Stomach smooth muscle (tissue), 2 donors: ENCODE measurements around the gene UBE2E2.

Source experiments
- H3K27ac ChIP-seq: one replicate; pipeline ENCODE4 v1.7.0; 2013; ENCODE audit warnings: mild to moderate bottlenecking, low read length, inconsistent platforms
- H3K27me3 ChIP-seq, 2 donors: one replicate each; pipeline ENCODE4 v1.7.0; 2013; ENCODE audit warnings: low read length in 2 of 2; ENCODE audit not compliant: insufficient read depth in 2 of 2, control insufficient read depth in 1 of 2
- H3K36me3 ChIP-seq, 2 donors: one replicate each; pipeline ENCODE4 v1.7.0; 2013; ENCODE audit warnings: low read length in 2 of 2; ENCODE audit not compliant: control insufficient read depth in 2 of 2, insufficient read depth in 2 of 2
- H3K4me1 ChIP-seq: one replicate; pipeline ENCODE4 v1.7.0; 2013; ENCODE audit warnings: low read length; ENCODE audit not compliant: control insufficient read depth, insufficient read depth
- H3K4me3 ChIP-seq, 2 donors: one replicate each; pipeline ENCODE4 v1.7.0; 2013; ENCODE audit warnings: low read length in 2 of 2
- H3K9ac ChIP-seq, 2 donors: one replicate each; pipeline ENCODE4 v1.7.0; 2013; ENCODE audit warnings: low read length in 2 of 2, mild to moderate bottlenecking in 1 of 2
- H3K9me3 ChIP-seq, 2 donors: one replicate each; pipeline ENCODE4 v1.7.0; 2013; ENCODE audit warnings: low read length in 2 of 2; ENCODE audit not compliant: control insufficient read depth in 2 of 2
- donor health status: healthy.
- donor health status: Pancreatic carcinoma.

The UBE2E2 gene

DNA sequence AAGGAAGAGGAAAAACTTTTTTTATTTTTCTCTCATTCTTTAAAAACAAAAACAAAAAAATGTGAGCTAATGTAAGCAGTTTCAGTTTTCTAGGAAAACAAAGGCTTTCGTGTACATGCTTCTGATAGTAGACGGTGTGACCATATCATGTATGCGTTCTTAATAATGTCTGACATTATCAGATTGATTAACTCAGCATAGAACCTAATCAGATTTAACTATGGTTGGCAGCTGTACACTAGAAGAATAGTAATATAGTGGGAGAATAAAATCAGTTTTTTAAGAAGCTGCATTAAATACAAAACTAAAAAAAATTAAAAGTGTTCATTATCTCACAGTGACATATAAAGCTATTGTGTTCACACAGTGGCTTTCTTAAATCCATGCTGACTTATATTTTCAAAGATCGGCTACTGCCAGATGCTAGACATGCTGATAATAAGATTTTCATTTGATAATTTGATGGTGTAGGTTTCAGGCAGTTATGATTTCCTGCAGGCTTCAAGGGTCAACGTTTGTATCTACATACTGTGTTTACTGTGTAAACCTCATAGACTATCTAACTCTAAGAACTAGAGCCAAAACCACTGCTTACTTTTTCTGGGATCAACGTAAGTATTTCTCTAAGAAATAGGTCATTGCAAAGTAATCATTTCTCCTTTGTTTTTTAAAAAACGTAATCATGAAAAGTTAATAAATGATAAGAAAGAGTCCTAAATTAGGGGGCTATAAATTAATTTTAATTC, 74.0 kb downstream of the UBE2E2 start:
- Histone ChIP-seq H3K4me1 (no peaks in the 10 kb centered on the region), H3K9me3 (no peaks in the 10 kb centered on the region), H3K9ac (no peak overlapping the region), H3K27ac (no peak overlapping the region), H3K36me3 (no peaks in the 10 kb centered on the region), H3K4me3 (no peak overlapping the region), H3K27me3 (no peaks in the 10 kb centered on the region)

DNA sequence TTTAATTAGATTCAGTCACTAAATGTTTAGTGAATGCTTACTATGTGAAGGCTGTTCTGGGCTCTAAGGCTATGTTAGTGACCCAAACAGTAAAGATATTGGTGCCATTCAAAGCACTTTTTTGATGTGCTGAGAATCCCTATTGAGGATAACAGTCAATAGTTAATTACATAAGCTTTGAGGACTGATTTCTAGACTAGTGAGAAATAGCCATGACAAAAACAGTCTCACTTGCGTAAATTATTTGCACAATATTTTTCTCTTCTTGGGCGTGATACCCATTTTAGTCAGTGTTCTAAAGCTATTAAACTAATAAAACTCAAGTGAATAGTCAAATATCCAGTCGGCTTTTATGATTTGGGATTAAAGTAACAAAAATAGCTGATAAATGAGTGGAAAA, 74.6 kb downstream of the UBE2E2 start:
- Histone ChIP-seq H3K9ac (no peak overlapping the region), H3K4me3 (no peak overlapping the region)

DNA sequence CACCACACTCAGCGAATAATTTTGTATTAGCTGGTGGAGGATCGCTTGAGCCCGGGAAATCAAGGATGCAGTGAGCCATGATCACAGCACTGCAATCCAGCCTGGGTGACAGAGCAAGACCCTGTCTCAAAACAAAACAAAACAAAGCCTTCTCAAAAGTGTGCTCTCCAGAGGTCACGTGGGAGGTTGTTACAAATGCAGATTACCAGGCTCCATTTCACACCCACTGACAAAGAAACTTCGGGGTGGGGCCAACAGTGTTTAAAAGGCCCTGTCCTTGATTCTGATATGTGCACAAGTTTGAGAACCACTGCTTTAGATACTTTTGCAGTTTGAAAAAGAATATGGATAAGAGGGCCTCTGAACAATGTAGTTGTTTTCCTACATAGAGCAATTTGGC, 80.5 kb downstream of the UBE2E2 start:
- Histone ChIP-seq H3K36me3 (no peaks in the 10 kb centered on the region), H3K4me3 (no peak overlapping the region), H3K9me3 (peaks cover 0 to 7% of the 10 kb centered on the region in 2 donors), H3K9ac (no peak overlapping the region), H3K27ac (no peak overlapping the region), H3K4me1 (no peaks in the 10 kb centered on the region), H3K27me3 (no peaks in the 10 kb centered on the region)

More for the DNA sequence above, 74.6 kb downstream of the UBE2E2 start:
- no peaks in the 10 kb centered on the region for H3K9me3 ChIP-seq
- H3K27me3 ChIP-seq: no peaks in the 10 kb centered on the region
- no peaks in the 10 kb centered on the region for H3K4me1 ChIP-seq
- H3K36me3 ChIP-seq: no peaks in the 10 kb centered on the region
- no peak overlapping the region for H3K27ac ChIP-seq

DNA sequence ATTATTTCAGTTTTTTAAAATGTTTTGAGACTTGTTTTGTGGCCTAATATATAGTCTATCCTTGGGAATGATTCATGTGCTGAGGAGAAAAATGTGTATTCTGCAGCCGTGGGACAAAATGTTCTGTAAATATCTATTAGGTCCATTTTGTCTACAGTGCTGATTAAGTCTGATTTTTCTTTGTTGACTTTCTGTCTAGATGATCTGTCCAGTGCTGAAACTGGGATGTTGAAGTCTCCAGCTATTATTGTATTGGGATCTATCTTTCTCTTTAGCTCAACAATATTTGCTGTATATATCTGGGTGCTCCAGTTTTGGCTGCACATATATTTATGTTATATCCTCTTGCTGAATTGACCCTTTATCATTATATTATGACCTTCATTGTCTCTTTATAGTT, 85.2 kb downstream of the UBE2E2 start:
- Histone ChIP-seq H3K4me3 (no peak overlapping the region), H3K4me1 (no peaks in the 10 kb centered on the region), H3K27me3 (no peaks in the 10 kb centered on the region), H3K36me3 (no peaks in the 10 kb centered on the region), H3K9me3 (peaks cover 0 to 7% of the 10 kb centered on the region in 2 donors), H3K27ac (no peak overlapping the region), H3K9ac (no peak overlapping the region)

DNA sequence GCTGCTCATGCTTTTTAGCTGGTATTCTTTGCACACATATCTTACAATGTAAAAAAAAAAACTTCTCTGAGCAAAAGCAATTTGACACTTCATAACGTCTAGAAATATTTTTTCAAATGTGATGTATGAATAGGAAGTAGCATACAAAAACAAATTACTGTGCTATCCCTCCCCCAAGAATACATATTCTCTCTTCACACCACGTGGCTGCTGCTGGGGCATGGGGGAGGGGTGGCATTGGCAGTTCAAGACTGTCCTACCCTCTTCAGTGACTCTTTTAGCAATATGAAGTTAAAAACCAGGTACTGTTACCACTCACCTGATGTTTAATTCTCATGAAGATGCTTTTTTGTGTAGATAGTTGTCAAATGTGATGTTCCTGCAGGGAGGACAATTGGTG, 85.6 kb downstream of the UBE2E2 start:
- no peaks in the 10 kb centered on the region for H3K27me3 ChIP-seq
- H3K27ac ChIP-seq: no peak overlapping the region
- H3K9ac ChIP-seq: no peak overlapping the region
- peaks cover 0 to 7% of the 10 kb centered on the region in 2 donors for H3K9me3 ChIP-seq
- H3K36me3 ChIP-seq: no peaks in the 10 kb centered on the region
- no peak overlapping the region for H3K4me3 ChIP-seq
- H3K4me1 ChIP-seq: no peaks in the 10 kb centered on the region

DNA sequence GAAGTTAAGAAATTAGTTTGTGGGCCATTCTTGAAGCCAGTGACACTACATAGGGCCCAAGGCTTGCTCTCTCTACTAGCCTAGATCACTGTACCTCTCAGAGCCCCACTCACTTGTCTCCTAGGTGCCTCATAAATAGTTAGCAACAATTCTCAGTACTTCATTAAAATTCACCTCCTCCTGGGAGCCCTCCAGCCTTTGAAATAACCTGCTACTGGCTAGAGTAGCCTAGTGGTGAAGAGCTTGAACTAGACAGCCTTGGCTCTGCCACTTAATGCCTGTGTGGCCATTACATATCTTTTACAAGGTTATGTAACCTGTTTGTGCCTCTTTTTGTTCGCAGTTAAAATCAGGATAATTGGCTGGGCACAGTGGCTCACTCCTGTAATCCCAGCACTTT, 89.3 kb downstream of the UBE2E2 start:
- no peak overlapping the region for H3K9ac ChIP-seq
- no peak overlapping the region for H3K27ac ChIP-seq
- H3K4me1 ChIP-seq: no peaks in the 10 kb centered on the region
- H3K9me3 ChIP-seq: no peaks in the 10 kb centered on the region
- H3K4me3 ChIP-seq: no peak overlapping the region
- H3K36me3 ChIP-seq: no peaks in the 10 kb centered on the region
- no peaks in the 10 kb centered on the region for H3K27me3 ChIP-seq

DNA sequence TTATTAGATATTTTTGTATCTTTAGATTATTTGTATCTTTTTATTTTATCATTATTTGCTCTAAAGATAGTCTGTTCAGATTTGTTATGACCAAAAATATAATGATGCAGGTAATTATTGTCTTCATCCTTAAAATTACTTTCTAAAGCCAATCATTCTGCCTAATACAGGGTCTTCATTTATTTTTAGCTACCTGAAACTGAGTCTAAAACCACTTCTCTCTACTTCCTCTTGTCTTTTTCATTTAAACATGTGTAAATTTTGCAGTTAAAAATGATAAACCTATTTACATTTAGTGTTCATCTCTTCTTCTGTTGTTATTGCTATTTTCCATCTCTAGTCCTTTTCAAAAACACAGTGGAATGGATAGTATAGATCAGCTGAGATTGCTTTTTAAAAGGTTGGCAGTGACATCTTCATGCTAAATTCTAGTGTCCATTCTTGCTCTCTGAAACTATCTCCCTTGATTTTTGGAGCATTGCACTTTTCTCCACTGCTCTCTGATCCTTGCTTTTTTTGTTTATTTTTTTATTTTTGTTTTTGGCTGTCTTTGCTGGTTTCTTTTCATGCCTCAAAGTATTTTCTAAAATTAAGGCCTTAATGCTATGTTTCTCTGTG, 91.8 kb downstream of the UBE2E2 start:
- no peak overlapping the region for H3K9ac ChIP-seq
- no peaks in the 10 kb centered on the region for H3K4me1 ChIP-seq
- H3K4me3 ChIP-seq: no peak overlapping the region
- no peaks in the 10 kb centered on the region for H3K27me3 ChIP-seq
- no peak overlapping the region for H3K27ac ChIP-seq
- H3K9me3 ChIP-seq: no peaks in the 10 kb centered on the region
- H3K36me3 ChIP-seq: no peaks in the 10 kb centered on the region

DNA sequence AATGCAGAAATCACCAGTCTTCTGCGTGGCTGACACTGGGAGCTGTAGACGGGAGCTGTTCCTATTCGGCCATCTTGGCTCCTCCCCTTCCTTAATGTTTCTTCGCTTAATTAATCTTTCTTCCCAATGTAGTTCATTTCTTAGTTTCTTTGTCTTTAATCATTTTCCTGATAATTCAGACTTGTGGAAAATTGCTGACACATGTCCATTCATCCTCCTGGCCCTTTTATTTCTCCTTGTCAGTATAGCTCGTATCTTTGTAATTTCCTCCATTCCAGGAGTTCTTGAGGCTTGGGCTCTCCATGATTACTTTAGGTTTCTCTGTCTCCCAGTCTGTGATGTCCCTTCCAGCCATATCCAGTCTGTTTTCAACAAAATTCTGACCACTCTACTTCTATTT, 98.7 kb downstream of the UBE2E2 start:
- H3K9me3 ChIP-seq: no peaks in the 10 kb centered on the region
- H3K4me1 ChIP-seq: no peaks in the 10 kb centered on the region
- no peak overlapping the region for H3K4me3 ChIP-seq
- no peak overlapping the region for H3K9ac ChIP-seq
- no peak overlapping the region for H3K27ac ChIP-seq
- no peaks in the 10 kb centered on the region for H3K36me3 ChIP-seq
- no peaks in the 10 kb centered on the region for H3K27me3 ChIP-seq

DNA sequence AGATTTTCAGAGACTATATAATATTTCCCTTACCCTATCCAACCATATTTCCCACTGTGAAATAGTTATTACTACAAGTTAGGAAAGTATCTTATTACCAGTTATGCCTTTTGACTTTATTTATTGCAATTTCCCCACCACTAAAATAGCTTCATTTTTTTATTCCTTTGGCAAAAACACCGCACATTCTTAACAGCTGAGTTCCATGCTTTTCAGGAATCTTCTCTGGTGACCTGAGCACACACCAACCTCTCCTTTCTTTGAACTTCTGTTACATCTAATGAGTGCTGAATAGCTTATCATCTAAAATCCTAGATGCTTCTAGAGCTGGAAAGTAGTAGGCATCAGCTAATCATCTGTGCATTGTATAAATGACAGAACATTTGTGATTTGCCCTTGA, 99.1 kb downstream of the UBE2E2 start:
- Histone ChIP-seq H3K4me1 (no peaks in the 10 kb centered on the region), H3K36me3 (no peaks in the 10 kb centered on the region), H3K27ac (no peak overlapping the region), H3K4me3 (no peak overlapping the region), H3K9ac (no peak overlapping the region), H3K27me3 (no peaks in the 10 kb centered on the region), H3K9me3 (no peaks in the 10 kb centered on the region)

DNA sequence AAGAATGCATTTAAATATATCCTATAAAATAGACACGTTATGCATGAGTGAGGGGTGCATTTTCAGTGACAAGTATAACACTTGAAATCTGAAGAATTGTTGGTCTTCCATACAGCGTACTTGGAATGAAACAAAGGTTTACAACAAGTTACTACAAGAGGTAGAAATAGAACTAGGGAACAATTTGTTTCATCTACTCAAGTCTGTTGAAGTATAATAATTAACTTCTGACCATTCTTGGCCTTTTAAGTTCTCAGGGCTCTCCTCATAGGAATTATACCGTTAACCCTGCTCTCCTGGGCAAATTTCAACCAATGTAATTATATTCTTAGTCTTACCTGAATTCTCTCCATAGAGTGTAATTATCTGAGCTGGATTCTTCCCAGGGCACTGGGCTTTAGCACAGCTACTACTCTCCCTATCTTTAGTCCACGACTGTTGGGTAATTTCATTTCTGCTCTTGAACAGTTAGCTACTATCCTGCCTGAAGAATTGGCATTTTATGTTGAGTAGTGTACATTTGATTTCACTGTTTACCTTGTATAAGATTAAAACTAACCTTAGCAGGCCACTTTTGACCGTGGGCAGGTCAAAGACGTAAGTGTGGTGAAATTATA, 100.6 kb downstream of the UBE2E2 start:
- Histone ChIP-seq H3K9me3 (no peaks in the 10 kb centered on the region), H3K27ac (no peak overlapping the region), H3K4me3 (no peak overlapping the region), H3K9ac (no peak overlapping the region), H3K4me1 (no peaks in the 10 kb centered on the region), H3K27me3 (no peaks in the 10 kb centered on the region), H3K36me3 (no peaks in the 10 kb centered on the region)

DNA sequence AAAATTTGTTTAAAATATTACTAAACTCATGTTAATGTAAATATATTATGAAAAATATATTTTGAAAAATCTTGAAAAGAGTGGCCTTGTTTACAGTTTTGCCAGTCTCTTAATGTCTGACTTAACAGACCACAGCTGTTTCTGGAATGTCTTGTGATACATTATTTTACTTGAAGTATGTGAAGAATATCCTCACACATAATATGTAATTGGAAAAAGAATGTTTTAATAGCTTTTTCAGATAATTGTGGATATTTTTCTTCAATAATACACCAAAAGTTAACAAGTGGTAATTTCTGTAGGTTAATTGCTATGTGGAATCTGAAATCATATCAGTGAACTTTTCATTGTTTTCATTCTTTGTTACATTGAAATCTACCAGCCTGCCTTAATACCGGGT, 101.3 kb downstream of the UBE2E2 start:
- no peak overlapping the region for H3K4me3 ChIP-seq
- no peak overlapping the region for H3K27ac ChIP-seq
- H3K9ac ChIP-seq: no peak overlapping the region
- H3K4me1 ChIP-seq: no peaks in the 10 kb centered on the region
- H3K36me3 ChIP-seq: no peaks in the 10 kb centered on the region
- H3K27me3 ChIP-seq: no peaks in the 10 kb centered on the region
- H3K9me3 ChIP-seq: no peaks in the 10 kb centered on the region
